CD4-positive, alpha-beta T cell (primary cell): ENCODE results near the gene CHEK2. TPM values are rescaled to one million over a fixed set of nuclear protein-coding genes. Genes with fewer than 3 reads are reported as not detected.

Source experiments
- ATAC-seq: fragments of 200-7000 bp; cut with Tn5 transposase; one replicate; pipeline ENCODE4 v1.10.0; 2022; ENCODE audit warnings: mild to moderate bottlenecking; ENCODE audit not compliant: poor library complexity
- CTCF ChIA-PET: fragments of 350-600 bp; sonication (Branson Sonifier 250); formaldehyde crosslinking; loops from one replicate; lab custom pipeline; 2021; ENCODE audit warnings: antibody characterized with exemption, inconsistent platforms; lab: Charles Lee
- POLR2A ChIA-PET: fragments of 350-600 bp; sonication (Branson Sonifier 250); formaldehyde crosslinking; loops from one replicate; lab custom pipeline; 2021; ENCODE audit warnings: antibody characterized with exemption, inconsistent platforms; lab: Charles Lee
- DNase-seq, 14 experiments: peaks; one replicate each; pipeline ENCODE4 v3.0.0-alpha.2; 2013 to 2020; ENCODE audit warnings: mixed read lengths in 2 of 14
- H3K27ac ChIP-seq, 2 donors: one replicate each; pipeline versions ENCODE4 v1.5.1 to v1.7.0; 2013; ENCODE audit warnings: low read length in 2 of 2, low read depth in 1 of 2, mild to moderate bottlenecking in 1 of 2
- H3K27me3 ChIP-seq, 2 experiments: 1 replicate in 1 of 2; 2 replicates in 1 of 2; pipeline versions ENCODE4 v1.6.1 to v1.7.0; 2013; ENCODE audit warnings: low read length in 2 of 2, control low read depth in 1 of 2, mild to moderate bottlenecking in 1 of 2, moderate library complexity in 1 of 2; ENCODE audit not compliant: insufficient read depth in 2 of 2, control insufficient read depth in 1 of 2
- H3K36me3 ChIP-seq: one replicate; pipeline ENCODE4 v1.6.1; 2013; ENCODE audit warnings: low read length, control low read depth; ENCODE audit not compliant: insufficient read depth
- H3K4me1 ChIP-seq: one replicate; pipeline ENCODE4 v1.6.1; 2013; ENCODE audit warnings: low read length, control low read depth; ENCODE audit not compliant: insufficient read depth
- H3K4me3 ChIP-seq: one replicate; pipeline ENCODE4 v1.5.1; 2013; ENCODE audit warnings: mild to moderate bottlenecking, low read length, moderate library complexity
- H3K9me3 ChIP-seq, 2 experiments: 1 replicate in 1 of 2; 2 replicates in 1 of 2; pipeline versions ENCODE4 v1.6.1 to v1.7.0; 2013; ENCODE audit warnings: low read length in 2 of 2, mild to moderate bottlenecking in 2 of 2, control low read depth in 1 of 2, moderate library complexity in 1 of 2; ENCODE audit not compliant: control insufficient read depth in 1 of 2, insufficient read depth in 1 of 2
- H3K27ac Mint-ChIP-seq: one replicate; pipeline ENCODE4 v1.8.0; 2020; ENCODE audit warnings: mixed read lengths
- H3K27me3 Mint-ChIP-seq: one replicate; pipeline ENCODE4 v1.8.0; 2021; ENCODE audit warnings: mixed read lengths
- H3K36me3 Mint-ChIP-seq: one replicate; pipeline ENCODE4 v1.8.0; 2021; ENCODE audit warnings: low read depth, mixed read lengths
- H3K4me1 Mint-ChIP-seq: one replicate; pipeline ENCODE4 v1.8.0; 2021; ENCODE audit warnings: low read depth, mixed read lengths
- H3K4me3 Mint-ChIP-seq: one replicate; pipeline ENCODE4 v1.8.0; 2020; ENCODE audit warnings: mild to moderate bottlenecking, mixed read lengths
- H3K9me3 Mint-ChIP-seq: one replicate; pipeline ENCODE4 v1.8.0; 2020; ENCODE audit warnings: mixed read lengths
- CTCF ChIP-seq: fragments of 200-600 bp; IDR thresholded peaks from one replicate; pipeline ENCODE4 v1.8.0; 2022; ENCODE audit warnings: antibody characterized with exemption, mild to moderate bottlenecking
- intact Hi-C, 2 experiments: fragments of 100-400 bp; cut with DNase I in 1 of 2; cut with micrococcal nuclease in 1 of 2; formaldehyde crosslinking; loops; one replicate each; pipeline versions ENCODE4 v1.15.1 to v1.9.0; 2023 to 2025; cut with DNase I, micrococcal nuclease
- total RNA-seq, 174 experiments: library from RNA in 2 of 174; stranded (reverse) in 2 of 174; gene quantifications; one replicate each; pipeline ENCODE4 v1.2.3 and lab custom pipeline; 2021 to 2026

The CHEK2 gene
- total RNA-seq, 2 experiments from 2014 or later = 2.6 to 4.0 TPM

GRCh38 chr22:28783786-28784671 is 42.4 kb upstream of the CHEK2 start:
- TF ChIP-seq CTCF = no peak
- Mint-ChIP-seq H3K4me1 (peaks cover 20% of the 10 kb centered on the region), H3K4me3 (no peak overlapping the region), H3K36me3 (peaks cover 82% of the 10 kb centered on the region), H3K9me3 (no peaks in the 10 kb centered on the region), H3K27ac (no peak overlapping the region), H3K27me3 (no peaks in the 10 kb centered on the region)
- H3K27me3 ChIP-seq = no peaks in the 10 kb centered on the region
- DNase-seq (no peak), ATAC-seq (no peak)
- POLR2A ChIA-PET = interaction anchor here (0.9 to 3.3 kb wide), 4 partner anchors 11 to 28 kb away, joined by 3 to 14 read pairs (median 4); partner anchors contain the start of gene XBP1
- peaks cover 72% of the 10 kb centered on the region for H3K36me3 ChIP-seq
- CTCF ChIA-PET = interaction anchor here (0.7 to 1.6 kb wide), 2 partner anchors 11 to 71 kb away, joined by 3 to 4 read pairs; no protein-coding TSS in a partner anchor
- intact Hi-C loops = no loop called here
- H3K27ac ChIP-seq = no peak overlapping the region
- no peaks in the 10 kb centered on the region for H3K9me3 ChIP-seq
- H3K4me1 ChIP-seq = no peaks in the 10 kb centered on the region
- H3K4me3 ChIP-seq = no peak overlapping the region

GRCh38 chr22:28780296-28780695 is 38.7 kb upstream of the CHEK2 start:
- no peak overlapping the region for H3K4me3 ChIP-seq
- peaks cover 7% of the 10 kb centered on the region for H3K4me1 ChIP-seq
- TF ChIP-seq CTCF = no peak
- no peak for DNase-seq
- Mint-ChIP-seq H3K36me3 (peaks cover 66% of the 10 kb centered on the region), H3K27ac (peak overlapping the region; percentile 54), H3K27me3 (no peaks in the 10 kb centered on the region), H3K9me3 (no peaks in the 10 kb centered on the region), H3K4me3 (no peak overlapping the region), H3K4me1 (peaks cover 28% of the 10 kb centered on the region)
- H3K9me3 ChIP-seq = no peaks in the 10 kb centered on the region
- no peak for ATAC-seq
- intact Hi-C loops = loop anchor here in 1 of 2 experiments (2.0 kb wide), 1 partner anchor 179 kb away; no protein-coding TSS in a partner anchor
- POLR2A ChIA-PET = interaction anchor here (2.6 kb wide), 1 partner anchor 19 kb away, joined by 13 read pairs; the partner anchor contains the start of gene XBP1
- H3K36me3 ChIP-seq = peaks cover 61% of the 10 kb centered on the region
- H3K27ac ChIP-seq = no peak overlapping the region
- no peaks in the 10 kb centered on the region for H3K27me3 ChIP-seq
- CTCF ChIA-PET = interaction anchor here (0.7 to 0.9 kb wide), 2 partner anchors 49 to 102 kb away, joined by 3 read pairs; partner anchors contain the start of gene ZNRF3

- H3K9me3 Mint-ChIP-seq = no peaks in the 10 kb centered on the region
Observed at GRCh38 chr22:28779833-28780232, 38.2 kb upstream of the CHEK2 start.

More at GRCh38 chr22:28779833-28780232, 38.2 kb upstream of the CHEK2 start:
- ATAC-seq (no peak), DNase-seq (no peak)
- Mint-ChIP-seq H3K36me3 (peaks cover 66% of the 10 kb centered on the region), H3K4me1 (peaks cover 31% of the 10 kb centered on the region), H3K27me3 (no peaks in the 10 kb centered on the region), H3K4me3 (no peak overlapping the region), H3K27ac (no peak overlapping the region)
- Histone ChIP-seq H3K4me3 (no peak overlapping the region), H3K27ac (no peak overlapping the region), H3K36me3 (peaks cover 56% of the 10 kb centered on the region), H3K27me3 (no peaks in the 10 kb centered on the region), H3K9me3 (no peaks in the 10 kb centered on the region), H3K4me1 (peaks cover 10% of the 10 kb centered on the region)
- CTCF ChIA-PET = interaction anchor here (0.7 to 0.8 kb wide), 2 partner anchors 8 to 50 kb away, joined by 3 read pairs; no protein-coding TSS in a partner anchor
- POLR2A ChIA-PET = interaction anchor here (2.6 kb wide), 1 partner anchor 20 kb away, joined by 13 read pairs; the partner anchor contains the start of gene XBP1
- TF ChIP-seq CTCF = no peak
- intact Hi-C loops = loop anchor here in 1 of 2 experiments (2.0 to 10.0 kb wide), 2 partner anchors 179 to 865 kb away; partner anchors contain the start of gene PITPNB
